Endothelial cell of umbilical vein (primary cell): ENCODE data around the gene SKAP1.

Source experiments
- CTCF ChIP-seq, 2 donors: IDR thresholded peaks; 1 replicate in 1 of 2; 2 replicates in 1 of 2; pipeline ENCODE4 v1.5.1; 2011; ENCODE audit warnings: low read length in 2 of 2, mild to moderate bottlenecking in 2 of 2, moderate library complexity in 2 of 2, control low read depth in 1 of 2, inconsistent platforms in 1 of 2, low read depth in 1 of 2; ENCODE audit not compliant: insufficient read depth in 1 of 2; ENCODE audit errors: extremely low read depth in 1 of 2
- EZH2 ChIP-seq: IDR thresholded peaks from 2 replicates; pipeline ENCODE4 v1.6.1; 2012; ENCODE audit warnings: borderline replicate concordance, low read depth, mild to moderate bottlenecking, moderate library complexity, low read length, inconsistent platforms; ENCODE audit not compliant: severe bottlenecking
- FOS ChIP-seq: IDR thresholded peaks from 2 replicates; pipeline ENCODE4 v1.6.1; 2011; ENCODE audit warnings: mild to moderate bottlenecking, low read length, moderate library complexity, borderline replicate concordance; ENCODE audit not compliant: insufficient read depth
- GATA2 ChIP-seq: IDR thresholded peaks from 2 replicates; pipeline ENCODE4 v1.7.0; 2011; ENCODE audit warnings: low read depth, mild to moderate bottlenecking, moderate library complexity, mixed read lengths, low read length; ENCODE audit not compliant: insufficient read length, insufficient read depth
- JUN ChIP-seq: IDR thresholded peaks from 2 replicates; pipeline ENCODE4 v1.6.1; 2011; ENCODE audit warnings: borderline replicate concordance, low read depth; ENCODE audit not compliant: insufficient read length, insufficient read depth
- MAX ChIP-seq: IDR thresholded peaks from 2 replicates; pipeline ENCODE4 v1.6.1; 2011; ENCODE audit not compliant: insufficient read depth, insufficient read length
- MYC ChIP-seq: IDR thresholded peaks from one replicate; pipeline ENCODE4 v1.6.1; 2011; ENCODE audit warnings: mild to moderate bottlenecking, low read depth, low read length
- POLR2A ChIP-seq: IDR thresholded peaks from 2 replicates; pipeline ENCODE4 v1.6.1; 2012; ENCODE audit warnings: low read depth, mild to moderate bottlenecking, control low read depth, low read length
- POLR2AphosphoS5 ChIP-seq: IDR thresholded peaks from 2 replicates; pipeline ENCODE4 v1.6.1; 2012; ENCODE audit warnings: low read depth, mild to moderate bottlenecking, control low read depth, low read length, moderate library complexity; ENCODE audit not compliant: insufficient read depth

- TF ChIP-seq MAX (no peak), FOS (no peak), POLR2AphosphoS5 (no peak), CTCF (IDR thresholded peaks at IDR 0.05; ENCODE audit: extremely low read depth in 1 of 2, insufficient read depth in 1 of 2, low read depth in 1 of 2, low read length in 2 of 2) (no peak), POLR2A (no peak), EZH2 (no peak), GATA2 (no peak), MYC (no peak), JUN (no peak)
Measured at GRCh38 chr17:48155889-48156611, 274.0 kb downstream of the SKAP1 start.
